ENCODE data around the gene OR10V1. TPM values are rescaled to one million over a fixed set of nuclear protein-coding genes. Genes with fewer than 3 reads are reported as not detected.

The OR10V1 gene, protein sequence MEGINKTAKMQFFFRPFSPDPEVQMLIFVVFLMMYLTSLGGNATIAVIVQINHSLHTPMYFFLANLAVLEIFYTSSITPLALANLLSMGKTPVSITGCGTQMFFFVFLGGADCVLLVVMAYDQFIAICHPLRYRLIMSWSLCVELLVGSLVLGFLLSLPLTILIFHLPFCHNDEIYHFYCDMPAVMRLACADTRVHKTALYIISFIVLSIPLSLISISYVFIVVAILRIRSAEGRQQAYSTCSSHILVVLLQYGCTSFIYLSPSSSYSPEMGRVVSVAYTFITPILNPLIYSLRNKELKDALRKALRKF
- not detected in 2 replicates for total RNA-seq (2014; rRNA removed)
- polyA plus RNA-seq (2012) = not detected

DNA sequence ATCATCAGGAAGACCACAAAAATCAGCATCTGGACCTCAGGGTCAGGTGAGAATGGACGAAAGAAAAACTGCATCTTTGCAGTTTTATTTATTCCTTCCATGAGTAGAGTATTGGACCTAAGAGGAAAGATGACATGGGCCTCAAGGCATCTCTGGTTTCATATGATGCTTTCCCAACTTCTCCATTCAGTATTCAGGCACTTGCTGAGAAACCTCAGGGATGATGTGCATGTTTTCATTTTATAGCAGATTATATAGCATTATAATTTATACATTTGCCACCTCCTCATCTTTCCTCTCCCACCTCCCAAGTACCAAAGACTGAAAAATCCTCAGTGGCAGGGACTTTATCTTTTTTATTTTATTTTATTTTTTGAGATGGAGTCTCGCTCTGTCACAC lies at the start of gene OR10V1:
TSS of gene OR10V1 (minus strand) at position 101 of the 400 bp plus-strand sequence. CDS start at position 101, 0 bp downstream.
- no peak for DNase-seq (ENCODE audit: low read depth)

DNA sequence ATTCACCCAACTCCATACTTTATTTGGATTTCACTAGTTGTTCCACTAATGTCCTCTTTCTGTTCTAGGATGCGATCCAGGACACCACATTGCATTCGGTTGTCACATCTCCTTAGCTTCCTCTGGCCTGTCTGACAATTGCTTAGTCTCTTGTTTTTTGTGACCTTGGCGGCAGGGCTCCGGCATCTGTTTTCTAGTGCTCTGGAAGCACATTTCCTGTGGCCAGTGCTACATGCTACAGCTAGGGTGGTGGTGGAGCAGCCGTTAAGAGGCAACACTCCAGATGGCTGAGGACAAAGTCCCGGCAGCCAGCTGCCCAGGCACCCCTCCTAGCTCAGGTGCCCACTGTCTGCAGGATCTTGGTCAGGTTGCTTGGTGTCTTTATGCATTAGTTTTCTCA lies 48.3 kb upstream of the OR10V1 start:
- no peak for DNase-seq (ENCODE audit: low read depth)

DNA sequence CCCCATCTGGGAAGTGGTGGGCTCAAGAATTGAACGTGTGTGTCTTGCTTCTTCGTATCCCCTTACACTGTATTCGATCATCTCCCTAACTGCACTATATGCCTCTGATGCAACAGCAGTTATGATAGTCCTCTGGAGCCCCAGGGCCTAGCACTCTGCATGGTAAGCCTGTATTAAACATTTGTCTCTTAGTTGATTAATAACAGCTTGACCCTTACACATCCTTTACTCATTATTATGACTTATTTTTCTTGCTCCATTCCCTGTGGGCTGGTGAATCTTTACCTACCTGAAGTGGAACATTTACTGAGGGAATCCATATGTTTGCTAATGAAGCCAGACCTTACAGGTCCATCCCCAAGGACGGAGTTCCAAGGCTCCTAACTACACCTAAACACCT lies 47.1 kb upstream of the OR10V1 start:
- no peak for DNase-seq (ENCODE audit: low read depth)

DNA sequence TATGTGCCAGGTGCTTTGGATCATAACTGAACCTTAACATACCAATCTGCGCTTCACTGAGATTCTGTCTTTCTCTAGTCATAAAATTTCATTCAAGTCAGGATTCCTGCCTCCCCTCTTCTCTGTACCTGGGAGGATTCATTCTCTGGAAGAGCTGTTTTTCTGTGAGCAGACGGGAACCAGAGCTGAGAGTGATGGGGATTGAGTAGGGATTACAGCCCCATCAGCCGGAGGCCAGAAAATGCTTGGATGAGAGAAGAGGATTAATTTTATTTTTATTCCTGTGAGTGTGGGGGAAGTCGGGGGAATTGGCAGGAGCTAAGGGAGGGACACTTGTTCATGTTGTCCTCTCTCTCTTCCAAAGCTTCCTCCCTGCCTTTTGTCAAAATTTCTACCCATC lies 46.3 kb upstream of the OR10V1 start:
- no peak for DNase-seq (ENCODE audit: low read depth)

DNA sequence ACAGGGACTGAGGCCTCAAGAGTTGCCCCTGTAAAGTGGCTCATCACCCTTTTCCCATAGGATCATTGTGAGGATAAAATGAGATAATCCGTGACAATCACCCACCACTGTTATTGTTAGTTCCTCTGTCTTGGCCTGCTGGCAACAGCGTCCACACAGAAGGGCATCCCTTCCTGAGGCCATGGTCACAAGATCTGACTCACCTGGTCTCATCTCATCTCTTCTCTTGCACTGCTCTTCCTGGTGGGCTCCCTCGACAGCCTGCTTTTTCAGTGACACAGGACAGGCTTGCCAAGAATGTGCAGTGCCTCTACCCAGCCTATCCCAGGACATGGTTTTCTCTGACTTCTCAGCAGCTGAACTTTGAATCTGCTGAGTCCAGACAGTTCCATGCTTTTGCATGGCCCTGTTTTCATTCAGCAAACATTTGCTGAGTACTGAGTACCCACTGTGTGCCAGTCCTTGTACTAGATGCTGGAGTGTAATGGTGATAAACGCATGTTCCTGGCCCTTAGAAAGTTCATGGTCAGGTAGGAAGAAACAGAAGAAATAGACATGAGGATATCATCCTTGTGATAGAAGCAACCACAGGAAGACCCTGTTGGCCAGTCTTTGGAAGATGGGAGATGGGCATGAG lies 44.9 kb upstream of the OR10V1 start:
- no peak for DNase-seq (ENCODE audit: low read depth)

DNA sequence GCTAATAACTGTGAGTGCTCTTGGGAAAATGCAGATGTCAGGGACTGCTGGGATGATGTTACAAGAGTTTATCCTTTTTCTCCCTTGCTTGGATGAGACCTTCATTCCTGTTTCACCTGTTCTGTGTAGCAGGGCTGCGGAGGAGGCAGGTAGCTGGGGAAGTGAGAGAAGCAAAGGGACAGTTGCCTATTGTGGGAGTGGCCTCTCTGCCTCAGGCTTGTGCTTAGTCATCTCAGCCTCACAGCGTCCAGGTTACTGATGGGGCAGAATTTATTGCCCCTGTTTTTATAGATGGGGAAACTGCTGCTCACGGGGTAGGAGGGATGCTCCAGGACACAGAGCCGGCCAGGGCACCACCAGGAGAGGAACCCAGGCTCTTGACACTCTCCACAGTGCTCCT lies 43.2 kb upstream of the OR10V1 start:
- DNase-seq (ENCODE audit: low read depth) = peak; percentile 4

DNA sequence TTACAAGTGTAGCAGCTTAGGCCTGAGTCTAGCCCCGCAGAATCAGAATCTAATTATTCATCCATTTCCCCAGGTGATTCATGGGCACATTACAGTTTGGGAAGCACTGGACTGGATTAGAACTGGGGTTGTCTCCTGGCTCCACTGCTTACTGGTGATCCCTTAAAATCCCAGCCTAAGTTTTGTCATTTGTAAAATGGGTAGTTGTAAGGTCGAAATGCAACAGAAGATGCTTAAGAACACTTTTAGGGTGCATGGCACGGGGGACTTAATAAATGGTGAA lies 42.9 kb upstream of the OR10V1 start:
- peak; percentile 22 for DNase-seq (ENCODE audit: low read depth)

DNA sequence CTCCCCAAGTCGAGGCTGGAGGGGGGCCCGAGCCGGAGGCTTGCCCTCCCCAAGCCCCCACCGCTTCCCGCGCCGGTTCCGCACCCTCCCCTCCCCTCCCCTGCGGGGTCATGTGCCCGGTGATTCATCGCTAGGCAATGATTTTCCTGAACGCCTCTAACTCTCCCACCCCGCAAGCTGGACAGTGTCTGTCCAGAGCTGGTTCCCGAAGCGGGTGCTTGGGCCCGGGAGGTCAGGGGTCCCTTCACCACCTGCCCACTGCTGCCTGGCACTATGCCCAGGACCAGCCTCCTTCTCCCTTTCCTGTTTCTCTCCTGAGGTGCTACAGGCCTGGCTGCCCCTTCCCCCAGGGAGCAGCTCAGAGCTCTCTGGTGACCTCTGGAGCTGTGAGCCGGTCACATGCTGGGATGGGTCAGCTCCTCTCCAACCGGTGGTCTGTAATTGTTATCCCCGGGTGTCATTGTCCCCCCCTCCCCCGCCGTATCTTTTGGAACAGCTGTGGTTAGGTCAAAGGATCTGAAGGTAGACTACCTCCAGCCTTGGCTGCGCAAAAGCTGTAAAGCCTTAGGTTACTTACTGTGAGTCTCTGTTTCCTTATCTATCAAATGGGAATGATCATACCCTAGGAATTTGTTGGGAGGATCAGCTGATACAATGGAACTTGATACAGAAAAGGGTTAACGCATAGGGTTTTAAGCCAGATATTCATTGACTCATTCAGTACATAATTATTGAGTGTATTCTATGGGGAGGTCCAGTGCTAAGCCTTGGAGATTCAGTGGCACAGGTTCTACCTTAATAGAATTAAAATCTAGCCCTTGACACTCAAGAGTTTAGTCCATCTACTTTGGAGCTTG lies 42.3 kb upstream of the OR10V1 start:
- peak; percentile 75 for DNase-seq (ENCODE audit: low read depth)

DNA sequence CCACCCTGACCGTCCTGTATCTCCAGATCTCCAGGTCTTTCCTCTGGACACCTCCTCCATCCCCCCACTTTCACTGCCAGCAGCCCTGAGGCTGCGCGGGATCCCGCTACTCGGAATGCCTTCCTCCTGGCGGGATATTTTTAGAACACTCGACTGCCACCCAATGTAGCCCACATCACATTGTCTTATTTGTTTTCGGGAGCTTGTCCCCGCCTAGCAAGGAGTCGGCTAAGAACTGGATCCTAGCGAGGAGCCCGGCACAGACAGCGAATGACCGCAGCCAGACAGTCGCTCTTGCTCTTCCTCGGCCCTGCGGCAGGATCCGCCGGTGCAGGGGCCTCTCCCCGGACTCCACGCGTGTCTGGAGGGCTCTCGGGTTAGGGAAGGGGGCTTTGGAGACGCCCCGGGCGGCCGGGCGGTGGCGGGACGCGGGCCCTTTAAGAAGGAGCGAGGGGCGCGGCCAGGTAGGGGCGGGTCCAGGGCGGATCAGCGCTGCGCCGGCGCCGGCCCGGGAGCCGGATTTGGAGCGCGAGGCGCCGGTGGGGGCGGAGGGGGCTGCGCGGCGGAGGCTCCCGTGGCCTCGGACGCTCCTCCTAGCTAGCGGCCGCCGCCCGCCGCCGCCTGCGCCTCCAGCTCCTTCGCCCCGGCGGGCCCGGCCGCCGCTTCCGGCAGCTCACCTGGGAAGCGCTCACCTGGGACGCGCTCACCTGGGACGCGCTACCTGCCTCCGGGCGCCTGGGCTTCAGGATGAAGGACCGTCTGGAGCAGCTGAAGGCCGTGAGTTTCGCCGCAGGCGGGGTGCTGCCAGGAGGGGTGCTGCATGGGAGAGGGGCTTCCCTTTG lies 41.4 kb upstream of the OR10V1 start, which contains the start of gene STX3:
TSS of gene STX3 (plus strand) at position 518 of the 842 bp plus-strand sequence. CDS start at position 748, 230 bp downstream.
- DNase-seq (ENCODE audit: low read depth) = peak; percentile 74

DNA sequence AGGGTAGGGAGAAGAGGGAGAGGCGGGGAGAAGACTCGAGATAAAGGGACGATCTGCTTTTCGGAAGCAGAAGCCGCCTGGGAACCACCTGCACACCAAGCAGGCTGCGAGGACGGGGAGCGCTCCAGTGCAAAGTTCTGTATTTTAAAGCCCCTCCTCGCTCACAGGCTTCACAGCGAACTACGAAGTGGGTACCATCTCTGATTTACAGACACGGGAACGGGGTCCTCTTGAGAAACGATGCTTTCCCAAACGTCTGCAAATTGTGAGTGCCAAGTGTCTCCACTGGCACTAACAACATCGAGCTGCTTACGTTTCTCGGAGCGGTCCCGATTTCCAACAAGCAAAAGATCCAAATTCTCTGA lies 40.8 kb upstream of the OR10V1 start:
- DNase-seq (ENCODE audit: low read depth) = peak; percentile 1

DNA sequence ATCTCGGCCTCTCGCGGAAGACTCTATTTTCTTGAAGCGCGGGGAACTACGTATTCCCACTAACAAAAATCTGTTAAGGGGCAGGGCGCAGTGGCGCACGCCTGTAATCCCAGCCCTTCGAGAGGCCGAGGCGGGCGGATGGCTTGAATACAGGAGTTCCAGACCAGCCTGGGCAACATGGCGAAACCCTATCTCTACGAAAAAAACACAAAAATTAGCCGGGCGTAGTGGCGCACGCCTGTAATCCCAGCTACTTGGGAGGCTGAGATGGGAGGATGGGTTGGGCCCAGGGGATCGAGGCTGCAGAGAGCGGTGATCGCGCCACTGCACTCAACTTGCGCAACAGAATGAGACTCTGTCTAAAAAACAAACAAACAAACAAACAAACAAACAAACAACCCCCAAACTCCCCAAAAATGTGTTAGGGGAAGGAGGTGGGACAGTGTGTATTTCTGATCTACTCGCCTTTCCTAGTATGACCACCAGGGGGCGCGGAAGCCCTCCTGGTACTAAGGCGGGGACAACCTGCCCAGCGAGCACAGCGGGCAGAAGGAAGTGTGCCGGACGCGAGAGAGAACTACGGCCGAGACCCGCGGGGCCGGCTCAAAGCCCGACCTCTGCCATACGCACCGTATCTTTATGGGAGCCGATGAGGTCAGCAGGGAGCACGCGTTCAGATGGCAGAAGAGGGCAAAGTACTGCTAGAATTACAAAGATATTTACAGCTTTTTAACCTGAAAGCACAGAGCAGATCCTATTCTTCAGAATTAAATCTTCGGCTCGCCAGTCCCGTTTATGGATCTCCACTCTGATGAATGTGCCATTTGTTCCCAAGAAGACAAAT lies 40.2 kb upstream of the OR10V1 start:
- DNase-seq (ENCODE audit: low read depth) = peak; percentile 67

DNA sequence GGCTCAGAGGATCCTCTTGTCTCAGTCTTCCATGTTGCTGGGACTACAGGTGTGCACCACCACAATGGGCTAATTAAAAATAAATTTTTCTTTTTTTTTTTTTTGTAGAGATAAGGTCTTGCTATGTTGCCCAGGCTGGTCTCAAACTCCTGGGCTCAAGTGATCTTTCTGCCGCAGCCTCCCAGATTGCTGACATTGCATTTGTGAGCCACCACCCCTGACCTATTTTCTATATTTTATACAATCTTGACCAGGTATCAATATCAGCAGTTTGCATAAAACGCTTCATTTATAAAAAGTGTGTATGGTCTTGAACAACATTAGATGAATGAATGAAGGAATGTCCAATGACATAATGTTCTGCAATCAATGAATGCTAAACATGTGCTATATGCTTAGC lies 32.5 kb upstream of the OR10V1 start:
- DNase-seq (ENCODE audit: low read depth) = no peak

DNA sequence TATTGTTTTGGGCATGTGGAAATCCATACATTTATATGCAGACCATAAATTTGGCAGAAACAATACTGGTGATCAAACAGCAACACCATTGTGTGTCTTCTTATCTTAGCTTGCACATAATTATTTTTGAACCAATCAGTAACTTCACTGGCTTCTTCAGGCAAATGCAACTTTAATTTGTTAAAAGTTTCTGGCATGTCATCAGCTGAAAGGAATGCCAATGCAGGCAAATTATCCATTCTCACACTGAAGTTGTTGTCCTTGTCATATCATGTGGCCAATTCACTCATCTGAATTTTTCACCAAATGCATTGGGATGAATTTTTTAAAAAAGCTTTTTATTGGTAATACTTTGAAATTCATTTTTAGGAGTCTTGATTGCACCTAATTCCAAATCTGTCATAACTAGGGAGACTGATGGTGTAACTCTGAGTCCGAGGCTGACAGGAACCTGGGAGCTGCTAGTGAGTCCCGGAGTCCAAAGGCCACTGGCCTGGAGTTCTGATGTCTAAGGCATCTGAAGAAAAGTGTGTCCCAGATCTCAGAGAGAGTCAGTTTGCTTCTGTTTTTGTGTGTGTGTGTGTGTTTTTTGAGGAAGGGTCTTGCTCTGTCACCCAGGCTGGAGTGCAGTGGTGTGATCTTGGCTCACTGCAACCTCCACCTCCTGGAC lies 17.4 kb upstream of the OR10V1 start:
- DNase-seq (ENCODE audit: low read depth) = no peak

DNA sequence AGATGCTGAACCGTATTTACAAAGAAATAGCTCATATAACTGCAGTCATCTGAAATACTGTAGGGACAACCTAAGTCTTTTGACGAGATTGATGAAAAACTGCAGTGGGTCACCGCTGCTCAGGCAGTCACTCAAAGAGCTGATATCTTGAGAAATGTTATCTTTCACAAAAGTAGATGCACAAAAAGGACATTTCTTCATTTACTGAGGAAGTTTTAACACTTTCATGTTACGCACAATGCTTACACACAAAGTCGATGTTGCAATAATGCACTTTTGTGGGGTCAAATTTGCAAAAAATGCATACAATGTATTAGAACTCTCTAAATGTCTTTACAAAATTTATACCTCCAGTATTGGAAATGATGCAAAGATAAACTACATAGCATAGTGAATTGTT lies 16.2 kb upstream of the OR10V1 start:
- no peak for DNase-seq (ENCODE audit: low read depth)

DNA sequence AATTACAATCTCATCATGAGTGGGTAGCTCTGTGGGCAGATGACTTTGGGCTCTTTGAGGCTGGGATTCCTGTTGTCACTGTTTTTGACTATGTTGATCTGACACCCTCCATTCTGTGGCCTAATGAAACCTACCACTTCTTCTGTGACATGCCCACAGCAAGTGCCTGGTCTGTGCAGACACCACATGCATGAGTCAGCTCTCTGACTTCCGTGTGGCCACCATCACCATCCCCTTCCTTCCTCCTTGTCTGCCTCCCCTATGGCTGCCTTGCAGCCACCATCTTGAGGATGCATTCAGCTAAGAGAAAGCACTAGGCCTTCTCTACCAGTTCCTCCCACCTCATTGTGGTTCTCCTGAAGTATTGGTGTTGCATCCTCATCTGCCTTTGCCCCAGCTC lies 15.3 kb upstream of the OR10V1 start:
- no peak for DNase-seq (ENCODE audit: low read depth)

DNA sequence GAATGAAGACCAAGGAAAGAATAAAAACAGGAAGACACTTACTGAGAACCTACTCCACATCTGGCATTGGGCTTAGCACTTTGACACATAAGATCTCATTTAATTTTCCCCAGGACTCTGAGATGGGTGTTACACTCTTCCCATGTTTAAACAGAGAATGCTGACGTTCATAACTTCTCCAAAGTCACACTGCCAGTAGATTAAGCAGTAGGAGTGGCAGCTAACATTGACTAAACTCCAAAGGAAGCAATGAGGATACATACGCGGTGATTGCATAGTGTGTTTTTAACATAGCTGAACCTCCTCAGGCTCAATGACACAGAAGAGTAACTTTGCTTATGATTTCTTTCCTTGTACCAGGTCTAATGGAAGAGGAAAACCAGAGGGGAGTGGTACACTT lies 14.5 kb upstream of the OR10V1 start:
- DNase-seq (ENCODE audit: low read depth) = no peak

DNA sequence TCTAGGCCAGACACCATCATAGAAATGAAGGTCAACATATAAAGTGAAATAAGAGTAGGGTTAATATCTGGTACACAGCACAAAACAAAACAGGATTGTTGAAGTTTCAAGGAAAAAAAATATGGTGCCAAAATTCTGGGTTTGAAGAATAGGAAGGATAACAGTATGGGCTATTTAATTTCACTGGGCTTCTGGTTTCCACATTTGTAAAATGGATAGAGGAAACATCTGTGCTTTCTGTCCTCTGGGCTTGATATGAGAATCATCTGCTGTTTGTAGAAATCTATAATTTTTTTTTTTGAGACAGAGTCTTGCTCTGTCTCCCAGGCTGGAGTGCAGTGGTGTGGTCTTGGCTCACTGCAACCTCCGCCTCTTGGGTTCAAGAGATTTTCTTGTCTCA lies 13.8 kb upstream of the OR10V1 start:
- DNase-seq (ENCODE audit: low read depth) = no peak

DNA sequence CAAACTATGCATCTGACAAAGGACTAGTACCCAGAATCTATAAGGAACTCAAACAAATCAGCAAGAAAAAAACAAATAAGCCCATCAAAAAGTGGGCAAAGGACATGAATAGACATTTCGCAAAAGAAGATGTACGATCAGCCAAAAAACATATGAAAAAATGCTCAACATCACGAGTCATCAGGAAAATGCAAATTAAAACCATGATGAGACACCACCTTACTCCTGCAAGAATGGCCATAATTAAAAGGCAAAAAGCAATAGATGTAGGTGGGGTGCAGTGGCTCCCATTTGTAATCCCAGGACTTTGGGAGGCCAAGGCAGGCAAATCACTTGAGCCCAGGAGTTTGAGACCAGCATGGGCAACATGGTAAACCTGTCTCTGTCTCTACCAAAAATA lies 10.4 kb upstream of the OR10V1 start:
- DNase-seq (ENCODE audit: low read depth) = no peak

DNA sequence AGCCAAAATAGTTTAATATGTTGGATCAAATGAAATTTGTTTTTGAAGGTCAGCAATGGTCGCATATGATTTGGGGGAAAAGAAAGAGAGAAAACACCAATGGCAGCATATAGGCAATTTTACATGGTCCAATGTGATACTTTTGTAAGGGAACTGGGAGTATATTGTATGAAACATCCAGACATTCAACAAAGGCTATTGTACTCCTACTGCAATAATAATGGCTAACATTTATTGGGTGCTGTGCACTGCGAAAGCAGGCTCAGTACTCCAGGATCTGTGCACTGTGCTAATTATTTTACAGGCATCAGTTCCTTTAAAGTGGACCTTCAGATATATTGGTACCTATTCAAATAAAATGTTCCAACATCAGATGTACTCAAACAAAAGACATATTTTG lies 5.9 kb upstream of the OR10V1 start:
- DNase-seq (ENCODE audit: low read depth) = no peak

DNA sequence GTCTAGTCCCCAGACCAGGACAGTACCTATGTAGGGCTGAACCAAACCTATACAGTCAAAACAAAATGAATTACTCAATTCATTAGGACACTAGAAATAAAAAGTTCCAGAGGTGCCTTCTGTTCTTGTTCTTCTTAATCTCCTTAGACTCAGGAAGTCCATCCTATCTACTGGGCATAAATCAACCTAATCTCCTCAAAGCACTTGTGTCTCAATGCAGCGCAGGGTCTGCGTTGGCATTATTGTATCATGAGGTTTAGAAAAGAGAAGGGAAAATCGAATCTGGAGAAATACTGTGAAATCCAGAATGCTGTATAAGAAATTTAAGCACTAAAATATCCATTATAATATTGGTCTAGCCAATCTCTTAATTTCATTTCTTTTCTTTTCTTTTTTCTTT lies 2.4 kb upstream of the OR10V1 start:
- DNase-seq (ENCODE audit: low read depth) = no peak

Data from LHCN-M2 (cell line).